Common myeloid progenitor, CD34-positive (primary cell): ENCODE results near the gene MGAT4A.

Experiments
- CTCF ChIA-PET: fragments of 350-600 bp; sonication (Branson Sonifier 250); formaldehyde crosslinking; loops from one replicate; lab custom pipeline; 2021; ENCODE audit warnings: antibody characterized with exemption; lab: Charles Lee
- POLR2A ChIA-PET: fragments of 350-600 bp; sonication (Branson Sonifier 250); formaldehyde crosslinking; loops from one replicate; lab custom pipeline; 2021; ENCODE audit warnings: antibody characterized with exemption; lab: Charles Lee
- DNase-seq, 3 donors: peaks; one replicate each; pipeline versions ENCODE4 v3.0.0 to v3.0.0-alpha.2; 2013
- H3K27ac ChIP-seq, 2 experiments: 1 replicate in 1 of 2; 2 replicates in 1 of 2; pipeline ENCODE4 v1.7.0; 2013; ENCODE audit warnings: inconsistent platforms in 2 of 2, low read length in 2 of 2, mild to moderate bottlenecking in 2 of 2, low read depth in 1 of 2, moderate library complexity in 1 of 2; ENCODE audit not compliant: severe bottlenecking in 2 of 2, insufficient read depth in 1 of 2, poor library complexity in 1 of 2
- H3K27me3 ChIP-seq, 5 experiments: replicated peaks in 2 of 5; 1 replicate in 3 of 5; 2 replicates in 2 of 5; pipeline versions ENCODE4 v1.6.1 to v1.7.0; 2013; ENCODE audit warnings: low read length in 4 of 5, mild to moderate bottlenecking in 2 of 5, moderate library complexity in 2 of 5, inconsistent platforms in 1 of 5; ENCODE audit not compliant: insufficient read depth in 5 of 5, control insufficient read depth in 4 of 5
- H3K36me3 ChIP-seq, 4 experiments: 1 replicate in 2 of 4; 2 replicates in 2 of 4; pipeline versions ENCODE4 v1.6.1 to v1.7.0; 2013; ENCODE audit warnings: low read length in 3 of 4, control low read depth in 1 of 4, mild to moderate bottlenecking in 1 of 4; ENCODE audit not compliant: control insufficient read depth in 4 of 4, insufficient read depth in 4 of 4
- H3K4me1 ChIP-seq, 4 experiments: 1 replicate in 3 of 4; 2 replicates in 1 of 4; pipeline versions ENCODE4 v1.6.1 to v1.7.1; 2013; ENCODE audit warnings: low read length in 3 of 4, mild to moderate bottlenecking in 3 of 4, control low read depth in 1 of 4, inconsistent platforms in 1 of 4, moderate library complexity in 1 of 4; ENCODE audit not compliant: control insufficient read depth in 4 of 4, insufficient read depth in 4 of 4; ENCODE audit errors: control extremely low read depth in 1 of 4
- H3K4me3 ChIP-seq, 7 experiments: 1 replicate in 4 of 7; 2 replicates in 3 of 7; pipeline versions ENCODE4 v1.5.1 to v1.7.0; 2013; ENCODE audit warnings: mild to moderate bottlenecking in 7 of 7, low read length in 6 of 7, moderate library complexity in 6 of 7, inconsistent platforms in 2 of 7, low read depth in 2 of 7, control low read depth in 1 of 7; ENCODE audit not compliant: insufficient read depth in 4 of 7, control insufficient read depth in 1 of 7; ENCODE audit errors: extremely low read depth in 1 of 7
- H3K9me3 ChIP-seq, 5 experiments: 1 replicate in 4 of 5; 2 replicates in 1 of 5; pipeline versions ENCODE4 v1.6.1 to v1.7.1; 2013; ENCODE audit warnings: low read length in 4 of 5, mild to moderate bottlenecking in 2 of 5, inconsistent platforms in 1 of 5, low read depth in 1 of 5, moderate library complexity in 1 of 5; ENCODE audit not compliant: control insufficient read depth in 4 of 5, insufficient read depth in 2 of 5; ENCODE audit errors: control extremely low read depth in 1 of 5
- WGBS: methylation state at CpG from one replicate; pipeline ENCODE4 v1.1.5; 2013; ENCODE audit not compliant: insufficient coverage; 5-methylcytosine and 5-hydroxymethylcytosine counted together

The MGAT4A gene

DNA sequence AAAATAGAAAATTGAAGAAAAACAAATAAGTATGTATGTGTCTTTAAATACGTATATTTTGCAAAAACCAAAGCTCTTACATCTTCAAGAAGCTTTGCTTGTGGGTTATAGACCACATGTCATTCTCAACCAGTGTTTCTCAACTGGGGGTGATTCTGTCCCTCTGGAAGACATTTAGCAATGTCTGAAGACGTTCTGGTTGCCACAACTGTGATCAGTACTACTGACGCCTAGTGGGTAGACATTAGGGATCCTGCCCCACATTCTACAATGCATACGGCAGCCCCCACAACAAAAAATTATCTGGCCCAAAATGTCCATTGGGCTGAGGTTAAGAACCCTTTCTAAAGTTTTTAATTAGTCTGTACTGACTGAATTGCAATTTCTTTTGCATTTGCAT is 74.1 kb downstream of the MGAT4A start:
- H3K36me3 ChIP-seq: peaks cover 0 to 6% (median 6%) of the 10 kb centered on the region in 4 experiments
- peaks cover 0 to 6% (median 0%) of the 10 kb centered on the region in 5 experiments for H3K9me3 ChIP-seq
- peaks cover 2 to 20% (median 11%) of the 10 kb centered on the region in 4 experiments for H3K4me1 ChIP-seq
- H3K27me3 ChIP-seq: no peaks in the 10 kb centered on the region
- POLR2A ChIA-PET: interaction anchor here (0.6 kb wide), 1 partner anchor 165 kb away, joined by 14 read pairs; no protein-coding TSS in a partner anchor
- DNase-seq: peak in 1 of 3 donors; percentile 10
- CTCF ChIA-PET: interaction anchor here (0.7 kb wide), 1 partner anchor 541 kb away, joined by 3 read pairs; no protein-coding TSS in a partner anchor
- WGBS: 100% methylated on average over 4 of the region's 4 CpGs
- H3K4me3 ChIP-seq: no peak overlapping the region
- H3K27ac ChIP-seq: no peak overlapping the region

DNA sequence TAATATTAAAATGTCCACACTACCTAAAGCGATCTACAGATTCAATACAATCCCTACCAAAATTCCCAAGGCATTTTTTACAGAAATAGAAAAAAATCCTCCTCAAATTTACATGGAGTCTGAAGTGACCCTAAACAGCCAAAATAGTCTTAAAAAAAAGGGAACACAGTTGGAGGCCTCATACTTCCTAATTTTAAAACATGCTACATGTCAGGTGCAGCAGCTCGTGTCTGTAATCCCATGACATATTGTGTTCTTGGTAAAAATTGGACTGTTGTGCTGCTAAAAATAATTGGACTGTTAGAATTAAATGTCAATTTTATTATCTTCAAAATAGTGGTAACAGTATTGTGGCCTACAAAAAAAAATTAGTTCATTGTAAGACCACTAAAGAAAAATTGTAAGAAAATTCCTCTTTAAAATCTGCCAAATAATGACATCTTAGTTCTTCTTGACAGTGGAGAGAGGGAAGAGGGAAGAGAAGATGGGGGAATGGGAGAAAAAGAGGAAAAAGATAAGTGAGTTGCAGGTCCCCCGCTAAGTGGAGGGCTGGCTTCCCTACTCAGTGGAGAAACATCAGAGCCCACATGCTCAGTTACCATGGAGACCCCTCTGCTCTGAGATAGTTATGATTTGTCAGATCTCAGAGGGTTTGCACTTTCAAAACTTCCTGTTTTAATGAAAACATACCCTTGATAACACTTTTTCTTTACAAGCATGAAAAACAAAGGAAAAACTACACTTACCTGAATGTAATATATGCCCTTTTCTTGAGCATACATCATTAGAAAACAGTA is 76.0 kb downstream of the MGAT4A start:
- H3K4me3 ChIP-seq: peak overlapping the region in 1 of 7 experiments; percentile 16
- ChIA-PET POLR2A (no interaction called here), CTCF (no interaction called here)
- DNase-seq: peak; percentile 70 to 87 (median 85)
- H3K4me1 ChIP-seq: peaks cover 2 to 20% (median 11%) of the 10 kb centered on the region in 4 experiments
- H3K27me3 ChIP-seq: no peaks in the 10 kb centered on the region
- H3K36me3 ChIP-seq: peaks cover 0 to 6% (median 0%) of the 10 kb centered on the region in 4 experiments
- H3K27ac ChIP-seq: peak overlapping the region; percentile 6 to 54
- no peaks in the 10 kb centered on the region for H3K9me3 ChIP-seq
- 20% methylated on average over 1 of the region's 3 CpGs for whole genome bisulfite sequencing

DNA sequence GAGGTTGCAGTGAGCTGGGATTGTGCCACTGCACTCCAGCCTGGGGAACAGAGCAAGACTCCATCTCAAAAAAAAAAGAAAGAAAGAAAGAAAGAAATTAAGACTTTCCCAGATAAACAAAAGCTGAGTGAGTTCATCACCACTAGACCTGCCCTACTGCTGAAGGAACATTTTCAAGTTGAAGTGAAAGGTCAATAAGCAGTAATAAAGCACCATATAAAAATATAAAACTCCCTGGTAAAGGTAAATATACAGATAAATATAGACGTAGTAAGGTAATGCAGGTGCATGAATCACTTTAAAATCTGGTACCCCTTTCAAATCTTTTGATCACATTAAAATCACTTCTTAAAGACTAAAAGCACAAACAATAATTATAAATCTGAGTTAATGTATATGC is 79.9 kb downstream of the MGAT4A start:
- WGBS: no CpG with 5 or more reads among the region's 1 CpG
- Histone ChIP-seq H3K4me1 (peaks cover 2 to 20% (median 11%) of the 10 kb centered on the region in 4 experiments), H3K9me3 (no peaks in the 10 kb centered on the region), H3K27me3 (no peaks in the 10 kb centered on the region), H3K4me3 (no peak overlapping the region), H3K27ac (no peak overlapping the region), H3K36me3 (peaks cover 0 to 10% (median 6%) of the 10 kb centered on the region in 4 experiments)
- no peak for DNase-seq
- ChIA-PET CTCF (interaction anchor here (1.0 kb wide), 2 partner anchors 156 to 186 kb away, joined by 3 to 4 read pairs; no protein-coding TSS in a partner anchor), POLR2A (no interaction called here)

DNA sequence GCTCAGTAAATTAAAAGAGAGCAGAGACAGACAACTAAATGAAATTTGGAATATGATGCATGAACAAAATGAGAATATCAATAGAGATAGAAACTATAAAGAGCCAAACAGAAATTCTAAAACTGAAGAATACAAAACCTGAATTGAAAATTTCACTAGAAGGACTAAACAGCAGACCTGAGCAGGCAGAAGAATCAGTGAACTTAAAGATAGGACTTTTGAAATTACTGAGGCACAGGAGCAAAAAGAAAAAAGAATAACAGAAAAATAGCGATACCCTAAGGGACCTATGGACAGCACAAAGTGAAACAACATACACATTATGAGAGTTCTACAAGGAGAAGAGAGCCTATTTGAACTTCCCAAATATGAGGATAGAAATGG is 80.9 kb downstream of the MGAT4A start:
- WGBS: no CpG with 5 or more reads among the region's 1 CpG
- H3K36me3 ChIP-seq: peaks cover 0 to 10% (median 6%) of the 10 kb centered on the region in 4 experiments
- ChIA-PET CTCF (interaction anchor here (1.0 to 2.2 kb wide), 11 partner anchors 12 to 530 kb away, joined by 3 to 34 read pairs (median 5); no protein-coding TSS in a partner anchor), POLR2A (no interaction called here)
- no peak overlapping the region for H3K4me3 ChIP-seq
- no peaks in the 10 kb centered on the region for H3K9me3 ChIP-seq
- no peaks in the 10 kb centered on the region for H3K27me3 ChIP-seq
- peaks cover under 1 to 14% (median 7%) of the 10 kb centered on the region in 4 experiments for H3K4me1 ChIP-seq
- H3K27ac ChIP-seq: no peak overlapping the region
- DNase-seq: no peak

DNA sequence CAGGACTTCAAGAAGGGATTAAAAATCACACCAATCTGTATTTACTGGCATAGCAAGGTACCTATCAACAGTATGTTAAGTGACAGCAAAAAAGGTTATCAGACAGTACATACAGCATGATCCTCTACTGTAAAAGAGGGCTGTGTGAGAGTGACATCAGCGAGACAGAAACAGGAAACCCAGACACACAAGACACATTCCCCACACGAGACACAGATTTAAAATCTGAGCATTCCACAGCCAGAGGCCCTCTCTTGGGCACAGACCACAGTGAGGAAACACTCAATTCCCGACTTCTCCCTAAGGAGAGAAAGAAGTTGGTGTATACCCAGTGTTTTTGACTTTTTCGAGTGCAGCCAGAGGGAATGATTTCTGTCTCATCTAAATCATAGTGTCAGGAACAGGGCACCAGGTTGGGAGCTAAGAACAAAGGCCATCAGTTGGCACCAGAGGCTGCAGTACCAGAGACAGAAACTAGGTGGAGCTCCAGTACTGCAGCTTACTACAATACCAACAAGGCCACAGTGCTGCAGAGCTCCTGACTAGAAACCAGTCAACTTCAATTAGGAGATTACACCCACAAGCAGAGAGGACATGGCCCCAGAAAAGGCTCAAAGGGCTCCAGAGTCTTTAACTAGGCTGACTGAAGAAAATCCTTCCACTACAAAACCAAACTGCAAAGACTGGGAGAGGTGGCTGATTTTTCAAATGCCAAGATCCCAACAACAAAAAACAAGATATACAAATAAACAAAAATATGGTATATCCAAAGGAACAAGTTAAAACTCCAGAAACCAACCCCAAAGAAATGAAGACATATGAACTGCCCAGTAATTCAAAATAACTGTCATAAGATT is 81.6 kb downstream of the MGAT4A start:
- peaks cover 0 to 8% (median 2%) of the 10 kb centered on the region in 4 experiments for H3K4me1 ChIP-seq
- CTCF ChIA-PET: interaction anchor here (0.9 to 2.2 kb wide), 14 partner anchors 12 to 530 kb away, joined by 3 to 34 read pairs (median 4); no protein-coding TSS in a partner anchor
- no peaks in the 10 kb centered on the region for H3K27me3 ChIP-seq
- no peaks in the 10 kb centered on the region for H3K9me3 ChIP-seq
- no peak overlapping the region for H3K27ac ChIP-seq
- WGBS: 57% methylated on average over 3 of the region's 4 CpGs
- peaks cover 0 to 10% (median 6%) of the 10 kb centered on the region in 4 experiments for H3K36me3 ChIP-seq
- POLR2A ChIA-PET: interaction anchor here (0.7 kb wide), 1 partner anchor 81 kb away, joined by 3 read pairs; the partner anchor contains the start of gene MGAT4A
- H3K4me3 ChIP-seq: no peak overlapping the region
- peak; percentile 79 to 89 (median 83) for DNase-seq

DNA sequence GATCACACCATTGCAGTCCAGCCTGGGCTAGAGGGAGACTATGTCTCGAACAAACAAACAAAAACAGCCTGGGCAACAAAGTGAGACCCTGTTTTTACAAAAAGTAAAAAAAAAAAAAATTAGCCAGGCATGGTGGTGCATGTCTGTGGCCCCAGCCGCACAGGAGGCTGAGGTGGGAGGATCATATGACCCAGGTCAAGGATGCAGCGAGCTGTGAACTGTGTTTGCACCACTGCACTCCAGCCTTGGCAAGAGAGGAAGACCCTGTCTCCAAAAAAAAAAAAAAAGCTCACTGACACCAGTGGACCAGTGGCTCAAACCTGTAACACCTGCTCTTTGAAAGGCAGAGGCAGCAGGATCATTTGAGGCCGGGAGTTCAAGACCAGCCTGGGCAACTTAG is 82.5 kb downstream of the MGAT4A start:
- ChIA-PET POLR2A (no interaction called here), CTCF (interaction anchor here (1.2 to 2.2 kb wide), 8 partner anchors 11 to 417 kb away, joined by 3 to 34 read pairs (median 7); no protein-coding TSS in a partner anchor)
- no peaks in the 10 kb centered on the region for H3K9me3 ChIP-seq
- no peak for DNase-seq
- H3K4me1 ChIP-seq: peaks cover 0 to 4% (median under 1%) of the 10 kb centered on the region in 4 experiments
- H3K27me3 ChIP-seq: no peaks in the 10 kb centered on the region
- no peak overlapping the region for H3K27ac ChIP-seq
- H3K36me3 ChIP-seq: peaks cover 0 to 15% (median 8%) of the 10 kb centered on the region in 4 experiments
- no peak overlapping the region for H3K4me3 ChIP-seq
- 97% methylated on average over 3 of the region's 4 CpGs for WGBS
